A549 treated with GW870086 at 1 μM for 4 hours (cell line): Measurements from ENCODE around the gene WIPF3. TPM values are rescaled to one million over a fixed set of nuclear protein-coding genes. Genes with fewer than 3 reads are reported as not detected.

Experiments used
- total RNA-seq: library from RNA; stranded (reverse); fragments of 200-300 nt; extraction: Qiagen RNA extraction; gene quantifications from 5 replicates; pipeline ENCODE4 v1.2.3, GENCODE V29; 2022; ENCODE audit warnings: low read depth

Gene WIPF3, protein sequence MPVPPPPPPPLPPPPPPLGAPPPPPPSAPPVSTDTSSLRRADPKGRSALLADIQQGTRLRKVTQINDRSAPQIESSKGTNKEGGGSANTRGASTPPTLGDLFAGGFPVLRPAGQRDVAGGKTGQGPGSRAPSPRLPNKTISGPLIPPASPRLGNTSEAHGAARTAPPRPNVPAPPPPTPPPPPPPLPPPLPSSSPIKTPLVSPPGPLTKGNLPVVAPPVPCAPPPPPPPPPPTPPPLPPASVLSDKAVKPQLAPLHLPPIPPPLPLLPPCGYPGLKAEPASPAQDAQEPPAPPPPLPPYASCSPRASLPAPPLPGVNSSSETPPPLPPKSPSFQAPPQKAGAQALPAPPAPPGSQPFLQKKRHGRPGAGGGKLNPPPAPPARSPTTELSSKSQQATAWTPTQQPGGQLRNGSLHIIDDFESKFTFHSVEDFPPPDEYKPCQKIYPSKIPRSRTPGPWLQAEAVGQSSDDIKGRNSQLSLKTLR
- total RNA-seq: 0.35 to 0.84 TPM (median 0.61 TPM) in 5 replicates

DNA sequence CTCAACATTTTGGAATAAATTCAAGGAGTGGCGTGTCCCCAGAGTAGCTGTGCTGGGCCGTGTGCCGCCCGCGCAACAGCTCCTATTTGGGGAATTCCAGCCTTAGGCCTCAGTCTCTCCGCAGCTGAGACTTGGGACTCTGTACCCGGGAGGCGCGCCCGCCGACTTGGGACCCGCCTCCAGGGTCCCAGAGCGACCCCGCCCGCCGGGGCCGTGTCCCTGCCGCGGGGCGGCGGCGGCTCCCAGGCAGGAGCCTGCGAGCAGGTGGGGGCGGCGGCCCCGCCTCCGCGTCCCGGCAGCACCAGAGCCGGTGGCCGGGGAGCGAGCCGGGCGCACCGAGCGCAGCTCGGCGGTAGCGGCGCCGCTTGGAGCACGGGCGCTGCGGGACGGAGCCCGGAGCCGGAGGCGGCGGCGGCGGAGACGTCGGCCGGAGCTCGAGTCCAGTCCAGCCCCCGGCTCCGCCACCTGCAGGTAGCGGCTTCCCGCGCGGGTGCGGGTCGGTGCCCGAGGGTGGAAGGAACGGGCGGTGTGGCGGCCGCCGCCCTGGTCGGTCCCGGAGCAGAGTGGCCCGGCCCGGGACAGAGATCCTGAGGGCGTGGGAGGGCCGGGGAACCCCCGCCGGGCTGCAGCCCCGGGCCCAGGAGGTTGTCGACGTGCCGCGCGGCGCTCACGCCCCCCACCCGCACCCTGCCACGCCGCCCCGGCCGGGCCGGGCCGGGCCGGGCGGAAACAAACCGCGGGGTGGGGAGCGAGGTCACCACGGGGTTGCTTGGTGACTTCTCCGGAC, at the start of gene WIPF3:
Gene WIPF3, plus strand, starts transcription at position 301 of the 787 bp plus-strand sequence. CDS start 28,217 bp downstream, outside the sequence.

Other genes with a start within 250 kb of the WIPF3 start
- gene PRR15, start 242.7 kb upstream of the WIPF3 start, total RNA-seq: 2.3 to 4.0 TPM (median 3.2 TPM) in 5 replicates
- gene SCRN1, start 183.3 kb downstream of the WIPF3 start, total RNA-seq: 48.0 to 63.1 TPM (median 58.3 TPM) in 5 replicates
- gene FKBP14, start 220.2 kb downstream of the WIPF3 start, total RNA-seq: 6.5 to 9.9 TPM (median 8.7 TPM) in 5 replicates
- 4.9 to 6.1 TPM (median 5.4 TPM) in 5 replicates for gene PLEKHA8, start 221.9 kb downstream of the WIPF3 start, total RNA-seq